ENCODE results near the gene GPR84.

The GPR84 gene

DNA sequence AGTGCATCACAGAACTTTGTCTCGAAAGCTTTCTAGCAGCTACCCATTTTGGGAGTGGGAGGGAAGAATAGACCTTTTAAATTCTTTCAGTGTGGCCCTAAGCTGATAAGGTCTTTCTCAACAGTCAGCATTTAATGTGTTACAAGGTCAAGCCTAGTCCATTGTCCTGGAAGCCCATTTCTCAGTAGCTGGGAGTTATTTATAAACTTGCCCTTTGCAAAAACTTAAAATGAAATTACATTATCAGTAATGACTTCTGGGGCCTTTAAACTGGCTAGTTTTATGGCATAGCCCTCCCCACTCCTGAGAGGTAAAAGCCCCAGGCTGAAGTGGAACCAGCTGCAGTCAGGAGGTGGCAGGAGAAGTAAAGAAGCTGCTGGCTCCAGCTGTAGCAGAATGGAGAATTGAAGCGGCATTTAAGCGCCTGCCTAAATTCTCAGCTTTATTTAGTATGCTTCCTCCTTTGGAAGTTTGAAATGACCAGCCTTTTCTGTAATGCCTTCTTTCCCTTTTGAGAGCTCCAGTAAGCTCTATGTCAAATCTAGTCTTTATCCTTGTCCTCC, 26.9 kb downstream of the GPR84 start:
- no peak overlapping the region for H3K9ac ChIP-seq
- H3K27ac ChIP-seq: no peak overlapping the region
- TF ChIP-seq, protein P1, sequence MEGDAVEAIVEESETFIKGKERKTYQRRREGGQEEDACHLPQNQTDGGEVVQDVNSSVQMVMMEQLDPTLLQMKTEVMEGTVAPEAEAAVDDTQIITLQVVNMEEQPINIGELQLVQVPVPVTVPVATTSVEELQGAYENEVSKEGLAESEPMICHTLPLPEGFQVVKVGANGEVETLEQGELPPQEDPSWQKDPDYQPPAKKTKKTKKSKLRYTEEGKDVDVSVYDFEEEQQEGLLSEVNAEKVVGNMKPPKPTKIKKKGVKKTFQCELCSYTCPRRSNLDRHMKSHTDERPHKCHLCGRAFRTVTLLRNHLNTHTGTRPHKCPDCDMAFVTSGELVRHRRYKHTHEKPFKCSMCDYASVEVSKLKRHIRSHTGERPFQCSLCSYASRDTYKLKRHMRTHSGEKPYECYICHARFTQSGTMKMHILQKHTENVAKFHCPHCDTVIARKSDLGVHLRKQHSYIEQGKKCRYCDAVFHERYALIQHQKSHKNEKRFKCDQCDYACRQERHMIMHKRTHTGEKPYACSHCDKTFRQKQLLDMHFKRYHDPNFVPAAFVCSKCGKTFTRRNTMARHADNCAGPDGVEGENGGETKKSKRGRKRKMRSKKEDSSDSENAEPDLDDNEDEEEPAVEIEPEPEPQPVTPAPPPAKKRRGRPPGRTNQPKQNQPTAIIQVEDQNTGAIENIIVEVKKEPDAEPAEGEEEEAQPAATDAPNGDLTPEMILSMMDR (IDR thresholded peaks at IDR 0.05): peak; percentile 24

DNA sequence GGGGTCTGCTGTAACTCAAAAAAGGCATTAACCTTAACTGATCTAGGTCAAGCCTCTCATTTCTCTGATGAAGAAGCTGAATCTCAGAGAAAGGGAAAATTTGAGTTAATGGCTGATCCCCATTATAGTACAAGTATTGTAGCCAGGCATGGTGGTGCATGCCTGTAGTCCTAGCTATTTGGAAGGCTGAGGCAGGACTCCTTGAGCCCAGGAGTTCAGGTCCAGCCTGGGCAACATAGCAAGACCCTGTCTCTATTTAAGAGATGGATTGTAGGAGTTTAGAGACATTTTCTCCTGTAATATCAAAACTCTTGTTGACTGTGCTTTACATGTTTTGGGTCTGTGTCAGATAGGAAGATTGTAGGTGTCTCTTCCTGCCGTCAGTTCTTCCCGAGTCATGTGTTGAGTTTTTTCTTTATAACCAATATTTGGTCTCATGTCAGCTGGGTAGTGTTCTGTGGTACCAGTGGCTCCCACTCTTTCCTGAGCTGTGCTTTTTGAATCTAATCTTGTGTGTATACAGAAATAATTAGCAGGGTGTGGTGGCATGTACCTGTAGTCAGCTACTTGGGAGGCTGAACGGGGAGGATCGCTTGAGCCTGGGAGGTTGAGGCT, 30.8 kb downstream of the GPR84 start:
- H3K27ac ChIP-seq: no peak overlapping the region
- no peak overlapping the region for H3K4me3 ChIP-seq (ENCODE audit: low read depth, low read length)
- peaks cover 5% of the 10 kb centered on the region for H3K4me1 ChIP-seq
- H3K9me3 ChIP-seq (ENCODE audit: control insufficient read depth, low read length): no peaks in the 10 kb centered on the region
- TF ChIP-seq, protein P1 (IDR thresholded peaks at IDR 0.05): no peak
- no peaks in the 10 kb centered on the region for H3K36me3 ChIP-seq (ENCODE audit: control insufficient read depth, insufficient read depth, low read length)
- peaks cover 47% of the 10 kb centered on the region for H3K79me2 ChIP-seq
- no peak overlapping the region for H3K9ac ChIP-seq
- H2AFZ ChIP-seq: no peak overlapping the region
- no peaks in the 10 kb centered on the region for H3K27me3 ChIP-seq (ENCODE audit: control insufficient read depth, insufficient read depth, low read length)
- H3K4me2 ChIP-seq (ENCODE audit: low read length): no peak overlapping the region

More for the DNA sequence above, 26.9 kb downstream of the GPR84 start:
- Histone ChIP-seq H3K4me1 (peaks cover 5% of the 10 kb centered on the region), H3K4me3 (ENCODE audit: low read depth, low read length) (no peak overlapping the region), H3K9me3 (ENCODE audit: control insufficient read depth, low read length) (no peaks in the 10 kb centered on the region), H3K27me3 (ENCODE audit: control insufficient read depth, insufficient read depth, low read length) (no peaks in the 10 kb centered on the region), H3K79me2 (peaks cover 23% of the 10 kb centered on the region), H2AFZ (no peak overlapping the region), H3K36me3 (ENCODE audit: control insufficient read depth, insufficient read depth, low read length) (no peaks in the 10 kb centered on the region), H3K4me2 (ENCODE audit: low read length) (peak overlapping the region; percentile 1)

DNA sequence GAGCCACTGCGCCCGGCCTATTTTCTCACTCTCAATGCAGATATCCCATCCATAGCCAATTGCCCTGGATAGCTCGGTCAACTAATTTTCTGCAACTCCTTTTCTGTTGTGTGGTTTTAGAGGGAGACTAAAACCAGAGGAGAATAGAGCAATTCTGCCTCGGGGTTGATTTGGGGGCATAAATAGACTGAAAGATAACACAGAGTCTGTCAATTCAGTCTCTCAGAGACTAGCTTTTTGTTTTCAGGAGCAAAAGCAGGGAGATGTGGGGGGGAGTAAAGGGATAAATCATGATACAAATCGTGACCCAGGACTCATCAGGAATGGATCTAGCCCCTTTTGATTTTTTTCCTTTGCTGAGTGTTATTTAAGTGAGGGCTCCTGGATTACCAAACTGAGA, 32.8 kb downstream of the GPR84 start:
- Histone ChIP-seq H2AFZ (no peak overlapping the region), H3K4me2 (ENCODE audit: low read length) (no peak overlapping the region), H3K36me3 (ENCODE audit: control insufficient read depth, insufficient read depth, low read length) (no peaks in the 10 kb centered on the region), H3K4me1 (no peaks in the 10 kb centered on the region), H3K9ac (no peak overlapping the region), H3K27ac (no peak overlapping the region), H3K9me3 (ENCODE audit: control insufficient read depth, low read length) (no peaks in the 10 kb centered on the region), H3K27me3 (ENCODE audit: control insufficient read depth, insufficient read depth, low read length) (no peaks in the 10 kb centered on the region), H3K79me2 (peaks cover 65% of the 10 kb centered on the region), H3K4me3 (ENCODE audit: low read depth, low read length) (no peak overlapping the region)
- TF ChIP-seq, protein P1 (IDR thresholded peaks at IDR 0.05): no peak

DNA sequence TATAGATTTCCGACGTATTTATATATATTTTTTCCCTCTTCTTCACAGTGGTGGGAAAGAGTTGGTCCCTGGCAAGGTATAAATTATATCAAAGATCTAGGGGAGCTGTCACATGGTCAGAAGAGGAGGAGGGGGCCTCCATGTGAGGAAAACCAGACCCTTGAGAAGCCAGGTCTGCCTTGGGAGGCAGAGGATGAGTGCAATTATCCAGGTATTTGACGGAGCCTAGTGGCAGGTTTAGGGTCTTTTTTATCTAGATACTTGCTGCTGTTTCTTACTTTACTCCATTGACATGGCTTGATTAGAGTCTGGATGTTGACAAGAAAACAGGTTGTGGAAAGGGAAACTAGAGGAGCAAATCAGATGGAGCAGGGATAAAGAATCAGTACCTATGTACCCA, 33.8 kb downstream of the GPR84 start:
- no peak overlapping the region for H3K27ac ChIP-seq
- no peak overlapping the region for H2AFZ ChIP-seq
- no peaks in the 10 kb centered on the region for H3K36me3 ChIP-seq (ENCODE audit: control insufficient read depth, insufficient read depth, low read length)
- no peaks in the 10 kb centered on the region for H3K9me3 ChIP-seq (ENCODE audit: control insufficient read depth, low read length)
- no peak overlapping the region for H3K4me2 ChIP-seq (ENCODE audit: low read length)
- no peaks in the 10 kb centered on the region for H3K27me3 ChIP-seq (ENCODE audit: control insufficient read depth, insufficient read depth, low read length)
- no peak overlapping the region for H3K4me3 ChIP-seq (ENCODE audit: low read depth, low read length)
- peaks cover 70% of the 10 kb centered on the region for H3K79me2 ChIP-seq
- H3K9ac ChIP-seq: no peak overlapping the region
- H3K4me1 ChIP-seq: no peaks in the 10 kb centered on the region
- TF ChIP-seq, protein P1 (IDR thresholded peaks at IDR 0.05): no peak

DNA sequence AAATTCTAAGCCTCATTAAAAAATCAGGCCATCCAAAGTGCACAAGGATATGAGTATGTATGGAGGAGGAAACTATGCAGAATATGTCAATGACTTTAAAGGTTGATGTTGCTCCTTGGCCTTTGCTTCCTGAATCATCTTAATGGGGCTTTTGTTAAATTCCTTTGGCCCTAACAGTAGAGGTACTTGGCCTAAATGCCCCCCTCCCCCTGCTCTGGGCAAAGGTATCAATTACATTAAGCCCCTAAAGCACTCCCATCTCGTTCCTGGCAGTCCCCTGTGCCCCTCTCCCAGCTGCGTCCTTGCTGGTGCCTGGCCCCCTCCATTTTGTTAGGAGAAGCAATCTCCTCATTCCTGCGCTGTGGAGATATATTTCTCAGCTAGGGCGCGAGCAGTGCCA, 34.5 kb downstream of the GPR84 start:
- Histone ChIP-seq H3K4me2 (ENCODE audit: low read length) (no peak overlapping the region), H2AFZ (no peak overlapping the region), H3K36me3 (ENCODE audit: control insufficient read depth, insufficient read depth, low read length) (no peaks in the 10 kb centered on the region), H3K9ac (no peak overlapping the region), H3K9me3 (ENCODE audit: control insufficient read depth, low read length) (no peaks in the 10 kb centered on the region), H3K27ac (no peak overlapping the region), H3K4me3 (ENCODE audit: low read depth, low read length) (no peak overlapping the region), H3K27me3 (ENCODE audit: control insufficient read depth, insufficient read depth, low read length) (no peaks in the 10 kb centered on the region), H3K4me1 (no peaks in the 10 kb centered on the region), H3K79me2 (peaks cover 69% of the 10 kb centered on the region)
- TF ChIP-seq, protein P1 (IDR thresholded peaks at IDR 0.05): no peak
